SK-N-SH (cell line): ENCODE results near the gene TUBA1B. TPM values are rescaled to one million over a fixed set of nuclear protein-coding genes. Genes with fewer than 3 reads are reported as not detected.

Source experiments
- CTCF ChIA-PET: fragments of 300-600, 350-600 bp; formaldehyde crosslinking; extraction: SDS; loops from one replicate; lab custom pipeline; 2021; lab: Yijun Ruan, JAX
- POLR2A ChIA-PET: fragments of 350-600 bp; sonication (Branson Sonifier 250); formaldehyde crosslinking; extraction: SDS; loops from one replicate; lab custom pipeline; 2020; ENCODE audit warnings: antibody characterized with exemption, inconsistent platforms; lab: Yijun Ruan, JAX
- DNase-seq: peaks from one replicate; pipeline ENCODE4 v3.0.0; 2012
- H2AFZ ChIP-seq: fragments of 200-600 bp; sonication (generic); 2 replicates; pipeline ENCODE4 v1.8.1; 2016; ENCODE audit warnings: antibody characterized with exemption, mild to moderate bottlenecking, low read depth
- H3F3A ChIP-seq: fragments of 200-600 bp; sonication (generic); replicated peaks from 2 replicates; pipeline ENCODE3; 2016; ENCODE audit warnings: antibody characterized with exemption, mild to moderate bottlenecking; ENCODE audit not compliant: insufficient read depth
- H3K27ac ChIP-seq, 2 experiments: fragments of 200-500 bp in 1 of 2; fragments of 200-600 bp in 1 of 2; sonication (Bioruptor generic) in 1 of 2; sonication (generic), shearing (Covaris generic) in 1 of 2; 2 replicates each; pipeline versions ENCODE4 v1.5.1 to v1.6.1; 2014 to 2016; ENCODE audit warnings: low read depth in 2 of 2, inconsistent platforms in 1 of 2, low read length in 1 of 2, mild to moderate bottlenecking in 1 of 2, mixed read lengths in 1 of 2
- H3K27me3 ChIP-seq: fragments of 200-600 bp; sonication (generic), shearing (Covaris generic); 2 replicates; pipeline ENCODE4 v1.6.1; 2016; ENCODE audit warnings: mixed run types; ENCODE audit not compliant: insufficient read depth
- H3K36me3 ChIP-seq, 2 experiments: fragments of 200-500 bp in 1 of 2; fragments of 200-600 bp in 1 of 2; sonication (Bioruptor generic) in 1 of 2; sonication (generic) in 1 of 2; replicated peaks in 1 of 2; 2 replicates each; pipeline versions ENCODE3 to v1.5.1; 2014 to 2016; ENCODE audit warnings: low read length in 1 of 2, mild to moderate bottlenecking in 1 of 2; ENCODE audit not compliant: insufficient read depth in 2 of 2, control insufficient read depth in 1 of 2
- H3K4me1 ChIP-seq, 2 experiments: fragments of 200-500 bp in 1 of 2; fragments of 200-600 bp in 1 of 2; sonication (Bioruptor generic) in 1 of 2; sonication (generic), shearing (Covaris generic) in 1 of 2; 2 replicates each; pipeline versions ENCODE4 v1.5.1 to v1.6.1; 2014 to 2016; ENCODE audit warnings: low read depth in 1 of 2, low read length in 1 of 2, mixed run types in 1 of 2; ENCODE audit not compliant: insufficient read depth in 2 of 2, control insufficient read depth in 1 of 2
- H3K4me2 ChIP-seq: fragments of 200-600 bp; sonication (generic), shearing (Covaris generic); 2 replicates; pipeline ENCODE4 v1.6.1; 2017; ENCODE audit warnings: mixed run types
- H3K4me3 ChIP-seq, 2 experiments: fragments of 200-500 bp in 1 of 2; fragments of 200-600 bp in 1 of 2; sonication (Bioruptor generic) in 1 of 2; sonication (generic), shearing (Covaris generic) in 1 of 2; 2 replicates each; pipeline versions ENCODE4 v1.5.1 to v1.8.1; 2014 to 2016; ENCODE audit warnings: low read depth in 2 of 2, inconsistent platforms in 1 of 2, low read length in 1 of 2, mild to moderate bottlenecking in 1 of 2, mixed read lengths in 1 of 2, moderate library complexity in 1 of 2
- H3K79me2 ChIP-seq: fragments of 200-600 bp; sonication (generic); 2 replicates; pipeline ENCODE4 v1.8.1; 2017; ENCODE audit warnings: mild to moderate bottlenecking; ENCODE audit not compliant: insufficient read depth
- H3K9ac ChIP-seq: fragments of 200-600 bp; sonication (generic); 2 replicates; pipeline ENCODE4 v1.6.1; 2017; ENCODE audit warnings: mixed run types
- H3K9me2 ChIP-seq: fragments of 200-600 bp; sonication (generic); 2 replicates; pipeline ENCODE4 v1.6.1; 2017; ENCODE audit warnings: mixed run types
- H3K9me3 ChIP-seq: fragments of 200-600 bp; sonication (generic); 2 replicates; pipeline ENCODE4 v1.6.1; 2017; ENCODE audit warnings: mixed run types, mild to moderate bottlenecking, moderate library complexity
- H4K20me1 ChIP-seq: fragments of 200-600 bp; sonication (generic); 2 replicates; pipeline ENCODE4 v1.6.1; 2017; ENCODE audit warnings: mild to moderate bottlenecking, mixed run types; ENCODE audit not compliant: insufficient read depth
- CTCF ChIP-seq: fragments of 200-600 bp; sonication (generic); IDR thresholded peaks from 2 replicates; pipeline ENCODE4 v1.6.1; 2017; ENCODE audit warnings: antibody characterized with exemption, mild to moderate bottlenecking, moderate library complexity
- FOXJ3 ChIP-seq: sonication (generic); formaldehyde crosslinking; IDR thresholded peaks from 2 replicates; pipeline ENCODE4 v1.5.1; 2020; ENCODE audit warnings: mild to moderate bottlenecking, missing genetic modification reagents
- GABPA ChIP-seq: IDR thresholded peaks from 2 replicates; pipeline ENCODE4 v1.4.0; 2012; ENCODE audit warnings: low read depth, mild to moderate bottlenecking
- JUND ChIP-seq: IDR thresholded peaks from 2 replicates; pipeline ENCODE4 v1.4.0; 2012
- MAX ChIP-seq: IDR thresholded peaks from 2 replicates; pipeline ENCODE4 v1.4.0; 2012; ENCODE audit warnings: low read depth
- MXI1 ChIP-seq: IDR thresholded peaks from 2 replicates; pipeline ENCODE4 v1.6.1; 2012; ENCODE audit warnings: mild to moderate bottlenecking, low read depth, low read length, improper control_type of control experiment
- NFIC ChIP-seq: IDR thresholded peaks from 2 replicates; pipeline ENCODE4 v1.4.0; 2012; ENCODE audit warnings: borderline replicate concordance
- PBX3 ChIP-seq: IDR thresholded peaks from 2 replicates; pipeline ENCODE4; 2012
- REST ChIP-seq: IDR thresholded peaks from 2 replicates; pipeline ENCODE4 v1.6.1; 2012; ENCODE audit warnings: mild to moderate bottlenecking, low read depth, low read length, moderate library complexity
- RXRA ChIP-seq: IDR thresholded peaks from 2 replicates; pipeline ENCODE4 v1.4.0; 2012; ENCODE audit warnings: low read depth, mild to moderate bottlenecking, borderline replicate concordance
- SIN3A ChIP-seq: IDR thresholded peaks from 2 replicates; pipeline ENCODE4 v1.6.1; 2012; ENCODE audit warnings: low read depth, mild to moderate bottlenecking, low read length, moderate library complexity, borderline replicate concordance
- TCF12 ChIP-seq: IDR thresholded peaks from 2 replicates; pipeline ENCODE4 v1.4.0; 2012
- TEAD4 ChIP-seq: IDR thresholded peaks from 2 replicates; pipeline ENCODE4 v1.4.0; 2012; ENCODE audit warnings: mild to moderate bottlenecking, borderline replicate concordance; ENCODE audit not compliant: insufficient read depth
- USF2 ChIP-seq: fragments of 150-350 bp; IDR thresholded peaks from 2 replicates; pipeline ENCODE4 v1.6.1; 2017; ENCODE audit warnings: antibody characterized with exemption, low read length, low read depth, borderline replicate concordance
- ZBTB33 ChIP-seq: IDR thresholded peaks from 2 replicates; pipeline ENCODE4 v1.4.0; 2012; ENCODE audit warnings: low read depth, borderline replicate concordance
- WGBS: methylation state at CpG from one replicate; pipeline ENCODE4 v1.1.6; 2017; ENCODE audit warnings: low lambda C conversion rate; 5-methylcytosine and 5-hydroxymethylcytosine counted together
- polyA plus RNA-seq, 3 experiments: library from polyadenylated mRNA; depleted of rRNA; stranded (reverse); fragments of >200 nt; gene quantifications; 2 replicates each; pipeline ENCODE4 v1.2.3, GENCODE V29; 2012

The TUBA1B gene
- polyA plus RNA-seq, 1 of the 3 experiments (the other 2 are of a cell fraction) = 2,454 TPM

GRCh38 chr12:49161092-49161795 is 30.0 kb upstream of the TUBA1B start:
- TF ChIP-seq SIN3A = no peak
- TF ChIP-seq GABPA = no peak
- TF ChIP-seq MXI1 = no peak
- no peak for TF ChIP-seq USF2
- no peak for TF ChIP-seq NFIC
- no peak for TF ChIP-seq CTCF
- TF ChIP-seq MAX = no peak
- TF ChIP-seq PBX3 = no peak
- no peak overlapping the region for H3K4me3 ChIP-seq
- 76% methylated on average over 6 of the region's 6 CpGs for WGBS
- H2AFZ ChIP-seq = no peak overlapping the region
- POLR2A ChIA-PET = no interaction called here
- peaks cover 3% of the 10 kb centered on the region for H3F3A ChIP-seq
- CTCF ChIA-PET = interaction anchor here (0.6 to 1.2 kb wide), 3 partner anchors 9 to 181 kb away, joined by 3 read pairs; no protein-coding TSS in a partner anchor
- H3K4me2 ChIP-seq = no peak overlapping the region
- H3K9me2 ChIP-seq = no peaks in the 10 kb centered on the region
- no peaks in the 10 kb centered on the region for H3K79me2 ChIP-seq
- no peaks in the 10 kb centered on the region for H3K27me3 ChIP-seq
- no peaks in the 10 kb centered on the region for H3K4me1 ChIP-seq
- no peaks in the 10 kb centered on the region for H4K20me1 ChIP-seq
- DNase-seq = no peak
- no peak overlapping the region for H3K9ac ChIP-seq
- H3K36me3 ChIP-seq = no peaks in the 10 kb centered on the region
- H3K9me3 ChIP-seq = no peaks in the 10 kb centered on the region
- H3K27ac ChIP-seq = no peak overlapping the region

GRCh38 chr12:49160399-49160798 is 29.2 kb upstream of the TUBA1B start:
- no peak overlapping the region for H3K9ac ChIP-seq
- no peak overlapping the region for H3K4me2 ChIP-seq
- H2AFZ ChIP-seq = no peak overlapping the region
- no peak overlapping the region for H3K4me3 ChIP-seq
- no peaks in the 10 kb centered on the region for H3K79me2 ChIP-seq
- 93% methylated on average over 2 of the region's 2 CpGs for WGBS
- H4K20me1 ChIP-seq = no peaks in the 10 kb centered on the region
- H3K9me2 ChIP-seq = no peaks in the 10 kb centered on the region
- DNase-seq = no peak
- no peaks in the 10 kb centered on the region for H3K4me1 ChIP-seq
- H3K27ac ChIP-seq = no peak overlapping the region
- no peaks in the 10 kb centered on the region for H3K36me3 ChIP-seq
- ChIA-PET CTCF (interaction anchor here (1.2 kb wide), 1 partner anchor 11 kb away, joined by 3 read pairs; no protein-coding TSS in a partner anchor), POLR2A (no interaction called here)
- H3K27me3 ChIP-seq = no peaks in the 10 kb centered on the region
- H3F3A ChIP-seq = peaks cover 3% of the 10 kb centered on the region
- H3K9me3 ChIP-seq = no peaks in the 10 kb centered on the region
- TF ChIP-seq MAX (no peak), GABPA (no peak), ZBTB33 (no peak), REST (no peak), FOXJ3 (no peak), TEAD4 (no peak), SIN3A (no peak), TCF12 (no peak), RXRA (no peak), JUND (no peak)
